Activated CD8-positive, alpha-beta memory T cell treated with anti-CD3 and anti-CD28 coated beads for 36 hours (primary cell): ENCODE data around the gene PCDHA6. TPM values are rescaled to one million over a fixed set of nuclear protein-coding genes. Genes with fewer than 3 reads are reported as not detected.

Source experiments
- total RNA-seq, 2 experiments: library from RNA; stranded (reverse); gene quantifications; one replicate each; pipeline ENCODE4 v1.2.3, GENCODE V29; 2021

The PCDHA6 gene
- total RNA-seq, 2 experiments from 2014 or later, result not detected

Other genes starting within 250 kb of the PCDHA6 start
- under 1 TPM; 0.44 to 0.70 TPM for gene CD14, start 194.8 kb upstream of the PCDHA6 start, total RNA-seq
- gene TMCO6, start 188.5 kb upstream of the PCDHA6 start, total RNA-seq, result 10 to 100 TPM; 34.6 to 35.3 TPM
- gene NDUFA2, start 180.3 kb upstream of the PCDHA6 start, total RNA-seq, result 10 to 100 TPM; 70.9 to 76.7 TPM
- gene IK, start 180.1 kb upstream of the PCDHA6 start, total RNA-seq, result 10 to 100 TPM; 89.9 to 96.8 TPM
- gene WDR55, start 163.1 kb upstream of the PCDHA6 start, total RNA-seq, result 10 to 100 TPM; 41.0 to 41.3 TPM
- gene DND1, start 154.4 kb upstream of the PCDHA6 start, total RNA-seq, result 1 to 10 TPM; 3.2 to 3.4 TPM
- gene HARS1, start 136.6 kb upstream of the PCDHA6 start, total RNA-seq, result 100 to 1,000 TPM; 100 to 101 TPM
- gene HARS2, start 136.5 kb upstream of the PCDHA6 start, total RNA-seq, result 10 to 100 TPM; 22.6 to 25.8 TPM
- gene ZMAT2, start 127.5 kb upstream of the PCDHA6 start, total RNA-seq, result 10 to 100 TPM; 69.5 to 73.0 TPM
- gene PCDHA1, start 41.8 kb upstream of the PCDHA6 start, total RNA-seq, result not detected
- not detected for gene PCDHA2, start 33.1 kb upstream of the PCDHA6 start, total RNA-seq
- gene PCDHA3, start 26.9 kb upstream of the PCDHA6 start, total RNA-seq, result not detected
- gene PCDHA4, start 20.9 kb upstream of the PCDHA6 start, total RNA-seq, result not detected
- gene PCDHA5, start 6.3 kb upstream of the PCDHA6 start, total RNA-seq, result not detected
- not detected for gene PCDHA7, start 6.3 kb downstream of the PCDHA6 start, total RNA-seq
- not detected for gene PCDHA8, start 13.2 kb downstream of the PCDHA6 start, total RNA-seq
- not detected for gene PCDHA9, start 20.4 kb downstream of the PCDHA6 start, total RNA-seq
- gene PCDHA10, start 27.9 kb downstream of the PCDHA6 start, total RNA-seq, result not detected
- gene PCDHA11, start 41.0 kb downstream of the PCDHA6 start, total RNA-seq, result not detected
- not detected for gene PCDHA12, start 47.3 kb downstream of the PCDHA6 start, total RNA-seq
- gene PCDHA13, start 54.2 kb downstream of the PCDHA6 start, total RNA-seq, result not detected
- gene PCDHAC1, start 98.3 kb downstream of the PCDHA6 start, total RNA-seq, result not detected
- not detected for gene PCDHAC2, start 138.5 kb downstream of the PCDHA6 start, total RNA-seq
- gene PCDHB1, start 223.4 kb downstream of the PCDHA6 start, total RNA-seq, result not detected